ENCODE measurements around the gene DPEP2NB.

DPEP2NB gene

GRCh38 chr16:68046106-68046505 is 30.4 kb upstream of the DPEP2NB start:
- Histone ChIP-seq H3K4me1 (ENCODE audit: control insufficient read depth, insufficient read depth, low read length) (no peaks in the 10 kb centered on the region), H3K27ac (ENCODE audit: extremely low read depth, low read depth, low read length) (no peak overlapping the region), H3K36me3 (ENCODE audit: control insufficient read depth in 2 of 2, insufficient read depth in 1 of 2, low read length in 2 of 2) (peaks cover 12 to 32% of the 10 kb centered on the region in 2 experiments; a peak in 2 of 3 replicates), H3K9me3 (ENCODE audit: control insufficient read depth, insufficient read depth, low read depth, low read length) (no peaks in the 10 kb centered on the region), H3K4me3 (ENCODE audit: low read depth, low read length) (no peak overlapping the region)
- TF ChIP-seq ZNF350 (tag by site-specific recombination; IDR thresholded peaks at IDR 0.05) (no peak), BCL6B (tag by site-specific recombination; IDR thresholded peaks at IDR 0.05) (no peak), ZNF521 (tag by site-specific recombination; IDR thresholded peaks at IDR 0.05) (no peak), ZFHX2 (tag by site-specific recombination; conservative IDR thresholded peaks at IDR 0.05) (no peak), ZNF600 (tag by site-specific recombination; IDR thresholded peaks at IDR 0.05) (no peak), SP3 (tag by site-specific recombination; IDR thresholded peaks at IDR 0.05) (no peak), TCF7L2 (IDR thresholded peaks at IDR 0.05; ENCODE audit: borderline replicate concordance, low read depth, low read length) (no peak)
- ChIA-PET CTCF (interaction anchor here (0.6 kb wide), 1 partner anchor 373 kb away, joined by 3 read pairs; no protein-coding TSS in a partner anchor), POLR2A (interaction anchor here (0.5 kb wide), 1 partner anchor 10 kb away, joined by 3 read pairs; no protein-coding TSS in a partner anchor)

GRCh38 chr16:68041783-68042182 is 26.1 kb upstream of the DPEP2NB start:
- Histone ChIP-seq H3K36me3 (ENCODE audit: control insufficient read depth in 2 of 2, insufficient read depth in 1 of 2, low read length in 2 of 2) (peaks cover 11 to 32% of the 10 kb centered on the region in 2 experiments; a peak in 2 of 3 replicates), H3K4me3 (ENCODE audit: low read depth, low read length) (no peak overlapping the region), H3K27ac (ENCODE audit: extremely low read depth, low read depth, low read length) (no peak overlapping the region), H3K9me3 (ENCODE audit: control insufficient read depth, insufficient read depth, low read depth, low read length) (no peaks in the 10 kb centered on the region), H3K4me1 (ENCODE audit: control insufficient read depth, insufficient read depth, low read length) (no peaks in the 10 kb centered on the region)
- ChIA-PET CTCF (interaction anchor here (0.6 to 2.5 kb wide), 8 partner anchors 8 to 521 kb away, joined by 3 to 9 read pairs (median 5); partner anchors contain the start of gene LCAT), POLR2A (no interaction called here)
- no peak for TF ChIP-seq ZNF626 (tag by site-specific recombination; IDR thresholded peaks at IDR 0.05)
- TF ChIP-seq ZBTB10 (tag by site-specific recombination; IDR thresholded peaks at IDR 0.05): no peak
- TF ChIP-seq MZF1 (tag by site-specific recombination; IDR thresholded peaks at IDR 0.05; ENCODE audit: borderline replicate concordance): no peak
- no peak for TF ChIP-seq ZNF2 (tag by site-specific recombination; IDR thresholded peaks at IDR 0.05)
- TF ChIP-seq ZNF513 (tag by site-specific recombination; IDR thresholded peaks at IDR 0.05): no peak
- TF ChIP-seq CTCF (tag by site-specific recombination; IDR thresholded peaks at IDR 0.05): no peak
- TF ChIP-seq ZNF366 (tag by site-specific recombination; conservative IDR thresholded peaks at IDR 0.05): no peak
- no peak for TF ChIP-seq ZNF23 (tag by site-specific recombination; IDR thresholded peaks at IDR 0.05; ENCODE audit: borderline replicate concordance)
- no peak for TF ChIP-seq MYNN (tag by site-specific recombination; IDR thresholded peaks at IDR 0.05; ENCODE audit: borderline replicate concordance)
- no peak for TF ChIP-seq PATZ1 (tag by site-specific recombination; IDR thresholded peaks at IDR 0.05)
- no peak for TF ChIP-seq SETDB1 (IDR thresholded peaks at IDR 0.05; ENCODE audit: insufficient read length, low read length)
- no peak for TF ChIP-seq KLF7 (tag by site-specific recombination; IDR thresholded peaks at IDR 0.05; ENCODE audit: borderline replicate concordance)
- no peak for TF ChIP-seq ZNF664 (tag by site-specific recombination; IDR thresholded peaks at IDR 0.05)
- TF ChIP-seq ZNF48 (tag by site-specific recombination; IDR thresholded peaks at IDR 0.05): no peak

All from HEK293 (cell line).